Neural cell (in vitro differentiated cells): ENCODE results near the gene KIRREL3. TPM values are rescaled to one million over a fixed set of nuclear protein-coding genes. Genes with fewer than 3 reads are reported as not detected.

Experiments
- H2AFZ ChIP-seq: fragments of 200-600, 300-800 bp; sonication (generic), shearing (Covaris generic); 2 replicates; pipeline ENCODE4 v1.6.0; 2014; ENCODE audit warnings: low read depth, mild to moderate bottlenecking, antibody characterized with exemption, low read length, moderate library complexity
- H3F3A ChIP-seq: fragments of 200-600 bp; shearing (Covaris generic); 2 replicates; pipeline ENCODE4 v1.6.1; 2016; ENCODE audit warnings: mild to moderate bottlenecking, moderate library complexity, mixed read lengths, antibody characterized with exemption, low read length; ENCODE audit not compliant: insufficient read depth, poor library complexity, severe bottlenecking
- H3K27ac ChIP-seq: fragments of 200-600, 300-800 bp; sonication (generic), shearing (Covaris generic); 2 replicates; pipeline ENCODE4 v1.5.1; 2014; ENCODE audit warnings: mild to moderate bottlenecking, low read length, moderate library complexity
- H3K27me3 ChIP-seq: fragments of 300-800, 200-600 bp; sonication (generic), shearing (Covaris generic); 2 replicates; pipeline ENCODE4 v1.6.0; 2014; ENCODE audit warnings: mild to moderate bottlenecking, low read depth, low read length, moderate library complexity; ENCODE audit not compliant: insufficient read depth
- H3K36me3 ChIP-seq: fragments of 300-800, 200-600 bp; sonication (generic), shearing (Covaris generic); 2 replicates; pipeline ENCODE4 v1.5.1; 2014; ENCODE audit warnings: mild to moderate bottlenecking, antibody characterized with exemption, low read length, moderate library complexity; ENCODE audit not compliant: insufficient read depth
- H3K4me2 ChIP-seq: fragments of 300-800, 200-600 bp; sonication (generic), shearing (Covaris generic); 2 replicates; pipeline ENCODE4 v1.6.0; 2014; ENCODE audit warnings: mild to moderate bottlenecking, low read length
- H3K4me3 ChIP-seq: fragments of 300-800, 200-600 bp; sonication (generic), shearing (Covaris generic); 2 replicates; pipeline ENCODE4 v1.5.1; 2014; ENCODE audit warnings: mild to moderate bottlenecking, low read length, moderate library complexity
- H3K79me2 ChIP-seq: fragments of 200-600 bp; shearing (Covaris generic); replicated peaks from 2 replicates; pipeline ENCODE4 v1.6.0; 2014; ENCODE audit warnings: mild to moderate bottlenecking, low read length, moderate library complexity; ENCODE audit not compliant: insufficient read depth
- H3K9ac ChIP-seq: fragments of 300-800, 200-600 bp; sonication (generic), shearing (Covaris generic); 2 replicates; pipeline ENCODE4 v1.6.1; 2016; ENCODE audit warnings: mild to moderate bottlenecking, low read length, mixed read lengths
- H3K9me2 ChIP-seq: fragments of 200-600 bp; shearing (Covaris generic); 2 replicates; pipeline ENCODE4 v1.6.1; 2016; ENCODE audit warnings: mild to moderate bottlenecking, low read length, mixed read lengths; ENCODE audit not compliant: insufficient read depth
- H3K9me3 ChIP-seq: fragments of 200-600, 300-800 bp; sonication (generic), shearing (Covaris generic); 2 replicates; pipeline ENCODE4 v1.6.1; 2016; ENCODE audit warnings: mild to moderate bottlenecking, mixed run types, low read length, moderate library complexity, mixed read lengths
- H4K20me1 ChIP-seq: fragments of 200-600 bp; shearing (Covaris generic); 2 replicates; pipeline ENCODE4 v1.6.1; 2016; ENCODE audit warnings: mild to moderate bottlenecking, mixed run types; ENCODE audit not compliant: insufficient read depth
- EP300 ChIP-seq: fragments of 450-650 bp; conservative IDR thresholded peaks from 2 replicates; pipeline ENCODE4 v1.6.1; 2014; ENCODE audit warnings: antibody characterized with exemption, mild to moderate bottlenecking, moderate library complexity; ENCODE audit not compliant: poor library complexity, severe bottlenecking
- EZH2 ChIP-seq: fragments of 200-600, 300-800 bp; shearing (Covaris generic), sonication (generic); IDR thresholded peaks from 2 replicates; pipeline ENCODE4 v1.6.1; 2014; ENCODE audit warnings: antibody characterized with exemption, low read length, borderline replicate concordance, mild to moderate bottlenecking; ENCODE audit not compliant: insufficient read depth, poor library complexity, severe bottlenecking
- MXI1 ChIP-seq: fragments of 450-650 bp; conservative IDR thresholded peaks from 2 replicates; pipeline ENCODE4 v1.6.1; 2014; ENCODE audit warnings: antibody characterized with exemption, mild to moderate bottlenecking; ENCODE audit not compliant: poor library complexity, severe bottlenecking
- POLR2AphosphoS5 ChIP-seq: IDR thresholded peaks from 2 replicates; pipeline ENCODE4 v1.6.1; 2012
- RAD21 ChIP-seq: fragments of 450-650 bp; conservative IDR thresholded peaks from 2 replicates; pipeline ENCODE4 v1.6.1; 2014; ENCODE audit warnings: antibody characterized with exemption, mild to moderate bottlenecking, moderate library complexity
- SMC3 ChIP-seq: fragments of 450-650 bp; conservative IDR thresholded peaks from 2 replicates; pipeline ENCODE4 v1.6.1; 2014; ENCODE audit warnings: antibody characterized with exemption, mild to moderate bottlenecking, moderate library complexity; ENCODE audit not compliant: poor library complexity
- TAF1 ChIP-seq: IDR thresholded peaks from 2 replicates; pipeline ENCODE4 v1.6.1; 2012; ENCODE audit warnings: low read depth
- polyA plus RNA-seq: library from polyadenylated mRNA; depleted of rRNA; stranded (reverse); fragments of >200 nt; gene quantifications from 2 replicates; pipeline ENCODE4 v1.2.3, GENCODE V29; 2014
- TF ChIP-seq, protein P1 (sequence below): IDR thresholded peaks from 2 replicates; pipeline ENCODE4 v1.6.1; 2012; ENCODE audit warnings: borderline replicate concordance
- TF ChIP-seq, protein P2 (sequence below): fragments of 450-650 bp; IDR thresholded peaks from 2 replicates; pipeline ENCODE4 v1.5.1; 2014; ENCODE audit warnings: antibody characterized with exemption, mild to moderate bottlenecking, moderate library complexity; ENCODE audit not compliant: poor library complexity, severe bottlenecking

KIRREL3 gene
- polyA plus RNA-seq, 1 donor from 2014 or later: 23.8 TPM

DNA sequence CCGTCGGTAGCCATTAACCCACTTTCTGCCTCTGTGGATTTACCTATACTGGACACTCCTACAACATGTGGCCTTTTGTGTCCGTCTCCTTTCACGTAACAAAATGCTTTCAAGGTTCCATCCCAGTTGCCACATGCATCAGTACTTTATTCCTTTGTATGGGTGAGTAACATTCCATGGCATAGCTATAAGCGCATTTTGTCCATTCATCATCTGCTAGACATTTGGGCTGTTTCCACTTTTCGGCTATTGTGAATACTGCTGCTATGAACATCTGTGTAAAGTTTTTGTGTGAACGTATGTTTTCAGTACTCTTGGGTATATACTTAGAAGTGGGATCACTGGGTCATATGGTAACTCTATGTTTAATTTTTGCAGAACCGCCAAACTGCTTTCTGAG is 387.9 kb downstream of the KIRREL3 start:
- no peak overlapping the region for H2AFZ ChIP-seq
- no peak overlapping the region for H3K4me3 ChIP-seq
- TF ChIP-seq, protein P1, sequence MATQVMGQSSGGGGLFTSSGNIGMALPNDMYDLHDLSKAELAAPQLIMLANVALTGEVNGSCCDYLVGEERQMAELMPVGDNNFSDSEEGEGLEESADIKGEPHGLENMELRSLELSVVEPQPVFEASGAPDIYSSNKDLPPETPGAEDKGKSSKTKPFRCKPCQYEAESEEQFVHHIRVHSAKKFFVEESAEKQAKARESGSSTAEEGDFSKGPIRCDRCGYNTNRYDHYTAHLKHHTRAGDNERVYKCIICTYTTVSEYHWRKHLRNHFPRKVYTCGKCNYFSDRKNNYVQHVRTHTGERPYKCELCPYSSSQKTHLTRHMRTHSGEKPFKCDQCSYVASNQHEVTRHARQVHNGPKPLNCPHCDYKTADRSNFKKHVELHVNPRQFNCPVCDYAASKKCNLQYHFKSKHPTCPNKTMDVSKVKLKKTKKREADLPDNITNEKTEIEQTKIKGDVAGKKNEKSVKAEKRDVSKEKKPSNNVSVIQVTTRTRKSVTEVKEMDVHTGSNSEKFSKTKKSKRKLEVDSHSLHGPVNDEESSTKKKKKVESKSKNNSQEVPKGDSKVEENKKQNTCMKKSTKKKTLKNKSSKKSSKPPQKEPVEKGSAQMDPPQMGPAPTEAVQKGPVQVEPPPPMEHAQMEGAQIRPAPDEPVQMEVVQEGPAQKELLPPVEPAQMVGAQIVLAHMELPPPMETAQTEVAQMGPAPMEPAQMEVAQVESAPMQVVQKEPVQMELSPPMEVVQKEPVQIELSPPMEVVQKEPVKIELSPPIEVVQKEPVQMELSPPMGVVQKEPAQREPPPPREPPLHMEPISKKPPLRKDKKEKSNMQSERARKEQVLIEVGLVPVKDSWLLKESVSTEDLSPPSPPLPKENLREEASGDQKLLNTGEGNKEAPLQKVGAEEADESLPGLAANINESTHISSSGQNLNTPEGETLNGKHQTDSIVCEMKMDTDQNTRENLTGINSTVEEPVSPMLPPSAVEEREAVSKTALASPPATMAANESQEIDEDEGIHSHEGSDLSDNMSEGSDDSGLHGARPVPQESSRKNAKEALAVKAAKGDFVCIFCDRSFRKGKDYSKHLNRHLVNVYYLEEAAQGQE: no peak
- TF ChIP-seq SMC3 (no peak), MXI1 (no peak), EZH2 (no peak), RAD21 (no peak), TAF1 (no peak), POLR2AphosphoS5 (no peak), EP300 (no peak)
- TF ChIP-seq, protein P2, sequence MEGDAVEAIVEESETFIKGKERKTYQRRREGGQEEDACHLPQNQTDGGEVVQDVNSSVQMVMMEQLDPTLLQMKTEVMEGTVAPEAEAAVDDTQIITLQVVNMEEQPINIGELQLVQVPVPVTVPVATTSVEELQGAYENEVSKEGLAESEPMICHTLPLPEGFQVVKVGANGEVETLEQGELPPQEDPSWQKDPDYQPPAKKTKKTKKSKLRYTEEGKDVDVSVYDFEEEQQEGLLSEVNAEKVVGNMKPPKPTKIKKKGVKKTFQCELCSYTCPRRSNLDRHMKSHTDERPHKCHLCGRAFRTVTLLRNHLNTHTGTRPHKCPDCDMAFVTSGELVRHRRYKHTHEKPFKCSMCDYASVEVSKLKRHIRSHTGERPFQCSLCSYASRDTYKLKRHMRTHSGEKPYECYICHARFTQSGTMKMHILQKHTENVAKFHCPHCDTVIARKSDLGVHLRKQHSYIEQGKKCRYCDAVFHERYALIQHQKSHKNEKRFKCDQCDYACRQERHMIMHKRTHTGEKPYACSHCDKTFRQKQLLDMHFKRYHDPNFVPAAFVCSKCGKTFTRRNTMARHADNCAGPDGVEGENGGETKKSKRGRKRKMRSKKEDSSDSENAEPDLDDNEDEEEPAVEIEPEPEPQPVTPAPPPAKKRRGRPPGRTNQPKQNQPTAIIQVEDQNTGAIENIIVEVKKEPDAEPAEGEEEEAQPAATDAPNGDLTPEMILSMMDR: no peak

DNA sequence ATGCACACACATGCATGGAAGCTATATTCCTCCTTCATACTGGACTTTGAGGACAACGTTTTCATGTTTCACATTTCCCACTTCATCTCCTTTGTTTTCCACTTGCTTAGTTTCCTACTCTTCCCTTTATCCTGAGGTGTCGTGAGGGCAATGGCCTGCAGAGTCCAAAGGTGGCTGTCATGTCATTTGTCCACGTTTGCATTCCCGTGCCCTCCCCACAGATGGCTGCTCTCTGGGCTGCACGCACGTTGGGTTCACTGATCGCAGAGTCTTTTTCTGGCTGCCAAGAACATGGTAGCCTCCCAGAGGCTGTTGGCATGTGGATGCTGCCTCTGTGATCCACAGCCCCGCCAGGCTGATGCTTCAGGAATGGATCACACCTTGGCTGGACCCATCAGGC is 389.1 kb downstream of the KIRREL3 start:
- Histone ChIP-seq H2AFZ (no peak overlapping the region), H3K27ac (no peak overlapping the region), H3K36me3 (no peaks in the 10 kb centered on the region), H3K27me3 (no peaks in the 10 kb centered on the region), H3K9ac (no peak overlapping the region), H3K9me3 (no peaks in the 10 kb centered on the region), H3K4me2 (no peak overlapping the region), H3K4me3 (no peak overlapping the region), H4K20me1 (no peaks in the 10 kb centered on the region), H3K9me2 (no peaks in the 10 kb centered on the region), H3F3A (no peaks in the 10 kb centered on the region), H3K79me2 (no peaks in the 10 kb centered on the region)
- TF ChIP-seq EP300 (no peak), EZH2 (no peak), SMC3 (no peak), TAF1 (no peak), RAD21 (no peak)
- TF ChIP-seq, protein P2: no peak
- TF ChIP-seq, protein P1: no peak

More for the DNA sequence above, 387.9 kb downstream of the KIRREL3 start:
- Histone ChIP-seq H3K27ac (no peak overlapping the region), H4K20me1 (no peaks in the 10 kb centered on the region), H3K9ac (no peak overlapping the region), H3K9me3 (no peaks in the 10 kb centered on the region), H3K9me2 (no peaks in the 10 kb centered on the region), H3K4me2 (no peak overlapping the region), H3F3A (no peaks in the 10 kb centered on the region), H3K36me3 (no peaks in the 10 kb centered on the region), H3K79me2 (no peaks in the 10 kb centered on the region), H3K27me3 (no peaks in the 10 kb centered on the region)
